Inferior parietal cortex (tissue), 1 donor: ENCODE results near the gene PTPN5.
A peak's percentile ranks its signal among the peaks of the same experiment; 100 is the strongest.

ENCODE experiments used
- DNase-seq: peaks from one replicate; pipeline ENCODE4 v3.0.0-alpha.2; 2016; ENCODE audit errors: extremely low spot score

Gene PTPN5

GRCh38 chr11:18741783-18742182, 49.8 kb downstream of the PTPN5 start:
- DNase-seq: no peak

GRCh38 chr11:18739685-18740084, 51.9 kb downstream of the PTPN5 start:
- no peak for DNase-seq

GRCh38 chr11:18737642-18738041, 54.0 kb downstream of the PTPN5 start:
- DNase-seq: no peak

GRCh38 chr11:18736590-18737148, 54.9 kb downstream of the PTPN5 start:
- DNase-seq: no peak

- no peak for DNase-seq
Observed at GRCh38 chr11:18733202-18733601, 58.4 kb downstream of the PTPN5 start.

GRCh38 chr11:18731949-18732821, 59.4 kb downstream of the PTPN5 start:
- DNase-seq: peak; percentile 86

- no peak for DNase-seq
Observed at GRCh38 chr11:18731441-18731840, 60.2 kb downstream of the PTPN5 start.

GRCh38 chr11:18730020-18730419, 61.6 kb downstream of the PTPN5 start:
- no peak for DNase-seq

GRCh38 chr11:18729426-18729825, 62.2 kb downstream of the PTPN5 start:
- no peak for DNase-seq

- DNase-seq: no peak
Observed at GRCh38 chr11:18728658-18729057, 62.9 kb downstream of the PTPN5 start.

- no peak for DNase-seq
Observed at GRCh38 chr11:18727479-18728236, 63.9 kb downstream of the PTPN5 start.

- no peak for DNase-seq
Observed at GRCh38 chr11:18726040-18726439, 65.6 kb downstream of the PTPN5 start, which contains the start of gene IGSF22. Gene IGSF22, minus strand, starts transcription at chr11:18726188. Its CDS starts 1,952 bp downstream, at chr11:18724236.

GRCh38 chr11:18723991-18724390, 67.6 kb downstream of the PTPN5 start:
- peak; percentile 63 for DNase-seq

GRCh38 chr11:18722293-18722637, 69.3 kb downstream of the PTPN5 start:
- DNase-seq: no peak

- no peak for DNase-seq
Observed at GRCh38 chr11:18721561-18722292, 69.9 kb downstream of the PTPN5 start.

GRCh38 chr11:18720808-18721560, 70.6 kb downstream of the PTPN5 start:
- DNase-seq: no peak

- no peak for DNase-seq
Observed at GRCh38 chr11:18720091-18720807, 71.3 kb downstream of the PTPN5 start.

- no peak for DNase-seq
Observed at GRCh38 chr11:18715476-18715875, 76.1 kb downstream of the PTPN5 start.

- no peak for DNase-seq
Observed at GRCh38 chr11:18714443-18714780, 77.2 kb downstream of the PTPN5 start.

GRCh38 chr11:18713646-18714442, 77.8 kb downstream of the PTPN5 start:
- DNase-seq: no peak
